ENCODE measurements around the gene CDH26.

CDH26 gene

DNA sequence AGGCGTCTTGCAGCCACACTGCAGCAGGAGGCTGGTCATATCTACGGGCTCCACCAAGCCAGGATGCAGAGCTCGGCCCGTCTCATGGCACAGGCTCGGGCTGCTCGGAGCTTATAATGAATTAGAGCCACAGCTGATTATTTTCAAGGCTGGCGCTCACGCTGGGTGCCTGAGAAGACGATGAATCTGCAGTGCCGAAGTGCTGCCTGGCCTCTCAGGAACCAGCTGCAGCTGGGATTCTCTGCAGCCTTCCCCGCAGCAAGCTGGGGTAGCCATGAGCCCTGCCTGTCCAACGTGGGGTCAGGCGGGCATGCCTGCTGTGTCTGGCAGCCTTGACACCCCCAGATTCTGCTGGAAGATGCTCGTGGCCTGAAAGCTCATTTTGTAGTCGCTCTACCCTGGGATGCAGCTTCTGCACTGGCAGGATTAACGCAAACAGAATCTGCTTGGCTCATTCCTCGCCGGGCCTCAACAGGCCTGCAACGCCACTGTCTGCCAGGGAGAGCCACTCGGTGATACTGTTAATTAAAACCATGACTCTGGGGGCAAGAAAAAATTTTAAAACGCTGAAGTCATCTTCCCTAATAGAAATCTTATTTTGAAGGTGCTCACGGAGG, 104.3 kb downstream of the CDH26 start:
- TF ChIP-seq POLR2A (IDR thresholded peaks at IDR 0.05; ENCODE audit: low read depth, low read length) (no peak), POU2F2 (IDR thresholded peaks at IDR 0.05; ENCODE audit: low read depth, low read length) (no peak), PAX5 (IDR thresholded peaks at IDR 0.05; ENCODE audit: insufficient read depth, low read length, severe bottlenecking) (no peak), POLR2AphosphoS5 (IDR thresholded peaks at IDR 0.05; ENCODE audit: low read depth, low read length) (no peak), SPI1 (IDR thresholded peaks at IDR 0.05; ENCODE audit: low read depth, low read length) (no peak), TAF1 (IDR thresholded peaks at IDR 0.05; ENCODE audit: low read depth, low read length) (no peak)
- FAIRE-seq = no peak
- no peak for DNase-seq (ENCODE audit: insufficient read length, low spot score)

DNA sequence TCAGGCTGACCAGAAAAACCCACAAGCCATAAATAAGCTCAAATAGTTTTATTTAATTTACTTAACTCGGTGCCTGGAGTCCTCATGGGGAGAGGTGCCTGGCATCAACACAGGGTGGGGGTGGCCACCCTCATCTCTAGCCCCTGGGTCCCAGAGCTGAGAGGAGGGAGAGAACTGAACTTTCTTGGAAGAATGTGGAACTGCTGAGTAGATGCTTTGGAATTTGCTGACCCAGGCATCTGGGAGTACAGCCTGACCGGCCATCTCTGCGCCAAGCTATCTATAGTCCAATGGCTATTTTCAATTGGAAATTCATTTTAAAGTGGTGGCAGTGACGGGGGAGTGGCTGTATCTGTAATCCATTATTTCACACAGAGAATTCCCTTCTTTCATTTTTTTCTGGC, 104.8 kb downstream of the CDH26 start:
- FAIRE-seq = no peak
- no peak for DNase-seq (ENCODE audit: insufficient read length, low spot score)
- no peak for TF ChIP-seq PAX5 (IDR thresholded peaks at IDR 0.05; ENCODE audit: insufficient read depth, low read length, severe bottlenecking)
- TF ChIP-seq TAF1 (IDR thresholded peaks at IDR 0.05; ENCODE audit: low read depth, low read length) = no peak
- TF ChIP-seq POU2F2 (IDR thresholded peaks at IDR 0.05; ENCODE audit: low read depth, low read length) = no peak
- no peak for TF ChIP-seq POLR2AphosphoS5 (IDR thresholded peaks at IDR 0.05; ENCODE audit: low read depth, low read length)
- TF ChIP-seq SPI1 (IDR thresholded peaks at IDR 0.05; ENCODE audit: low read depth, low read length) = no peak
- no peak for TF ChIP-seq POLR2A (IDR thresholded peaks at IDR 0.05; ENCODE audit: low read depth, low read length)

DNA sequence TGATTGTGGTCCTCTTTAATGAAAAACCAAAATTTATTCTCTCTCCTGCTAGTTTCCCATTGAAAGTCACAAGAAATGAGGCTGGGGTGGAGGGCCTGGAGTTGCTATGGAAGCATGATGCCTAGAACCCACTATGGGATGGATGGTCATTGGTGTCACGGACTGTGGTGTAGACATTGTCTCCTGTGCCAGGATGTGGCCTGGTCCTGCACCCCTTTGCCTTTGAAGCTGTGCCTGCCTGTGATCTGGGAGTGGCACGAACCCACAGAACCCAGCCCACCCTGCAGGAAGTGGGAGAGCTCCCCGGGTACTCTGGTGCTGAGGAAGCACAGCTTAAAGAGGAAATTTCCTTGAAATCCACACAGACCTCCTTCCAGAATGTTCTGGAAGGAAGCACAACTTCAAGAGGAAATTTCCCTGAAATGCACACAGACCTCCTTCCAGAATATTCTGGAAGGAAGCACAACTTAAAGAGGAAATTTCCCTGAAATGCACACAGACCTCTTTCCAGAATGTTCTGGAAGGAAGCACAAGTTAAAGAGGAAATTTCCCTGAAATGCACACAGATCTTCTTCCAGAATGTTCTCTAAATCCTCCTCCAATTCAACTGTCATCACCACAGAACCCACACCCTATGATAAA, 105.6 kb downstream of the CDH26 start:
- FAIRE-seq (no peak), DNase-seq (ENCODE audit: insufficient read length, low spot score) (no peak)
- TF ChIP-seq POLR2A (IDR thresholded peaks at IDR 0.05; ENCODE audit: low read depth, low read length) (no peak), TAF1 (IDR thresholded peaks at IDR 0.05; ENCODE audit: low read depth, low read length) (no peak), POLR2AphosphoS5 (IDR thresholded peaks at IDR 0.05; ENCODE audit: low read depth, low read length) (no peak), SPI1 (IDR thresholded peaks at IDR 0.05; ENCODE audit: low read depth, low read length) (no peak), PAX5 (IDR thresholded peaks at IDR 0.05; ENCODE audit: insufficient read depth, low read length, severe bottlenecking) (no peak), POU2F2 (IDR thresholded peaks at IDR 0.05; ENCODE audit: low read depth, low read length) (no peak)

All from GM12891 (cell line).